Activated T-helper 1 cell treated with anti-CD3 and anti-CD28 coated beads, Interleukin-12 subunit alpha, Interleukin-12 subunit beta, Interleukin-2, Interleukin-4 antibody, amounts not matched to agents 30 ng/mL and 10 ng/mL and 1 ng/mL, durations not matched to agents 14 hours and 24 hours and 36 hours (primary cell): ENCODE results near the gene ZC3H18. TPM values are rescaled to one million over a fixed set of nuclear protein-coding genes. Genes with fewer than 3 reads are reported as not detected.

Source experiments
- DNase-seq: peaks from one replicate; pipeline ENCODE4 v3.0.0; 2021; ENCODE audit warnings: low spot score
- H3K27ac Mint-ChIP-seq: one replicate; pipeline ENCODE4 v1.8.0; 2021; ENCODE audit warnings: mild to moderate bottlenecking, mixed read lengths
- H3K27me3 Mint-ChIP-seq: one replicate; pipeline ENCODE4 v1.8.0; 2022; ENCODE audit warnings: mild to moderate bottlenecking, moderate library complexity, mixed read lengths; ENCODE audit not compliant: insufficient read depth
- H3K36me3 Mint-ChIP-seq: one replicate; pipeline ENCODE4 v1.8.0; 2021; ENCODE audit warnings: low read depth, mixed read lengths
- H3K4me1 Mint-ChIP-seq: one replicate; pipeline ENCODE4 v1.8.0; 2021; ENCODE audit warnings: low read depth, mixed read lengths
- H3K4me3 Mint-ChIP-seq: one replicate; pipeline ENCODE4 v1.8.0; 2021; ENCODE audit warnings: mild to moderate bottlenecking, moderate library complexity, mixed read lengths
- H3K9me3 Mint-ChIP-seq: one replicate; pipeline ENCODE4 v1.8.0; 2021; ENCODE audit warnings: mixed read lengths
- intact Hi-C: fragments of 100-400 bp; cut with micrococcal nuclease; formaldehyde crosslinking; loops from one replicate; pipeline ENCODE4 v1.15.1; 2024
- total RNA-seq: library from RNA; stranded (reverse); gene quantifications from 2 replicates; pipeline ENCODE4 v1.2.3, GENCODE V29; 2022

The ZC3H18 gene
- total RNA-seq, 1 donor from 2014 or later = 116 TPM

- no peak overlapping the region for H3K27ac Mint-ChIP-seq
- H3K4me3 Mint-ChIP-seq = no peak overlapping the region
- no peaks in the 10 kb centered on the region for H3K9me3 Mint-ChIP-seq
- DNase-seq = no peak
- H3K27me3 Mint-ChIP-seq = peaks cover 2% of the 10 kb centered on the region
- intact Hi-C loops = loop anchor here (5.0 kb wide), 1 partner anchor 150 kb away; no protein-coding TSS in a partner anchor
- peaks cover 8% of the 10 kb centered on the region for H3K4me1 Mint-ChIP-seq
- H3K36me3 Mint-ChIP-seq = peaks cover 20% of the 10 kb centered on the region
These were observed 61.9 kb downstream of the ZC3H18 start for GRCh38 chr16:88631920-88632586.

GRCh38 chr16:88632587-88632930 is 62.4 kb downstream of the ZC3H18 start:
- Mint-ChIP-seq H3K4me1 (peaks cover 13% of the 10 kb centered on the region), H3K27me3 (peaks cover 6% of the 10 kb centered on the region), H3K4me3 (no peak overlapping the region), H3K36me3 (peaks cover 15% of the 10 kb centered on the region), H3K27ac (no peak overlapping the region), H3K9me3 (no peaks in the 10 kb centered on the region)
- DNase-seq = no peak
- intact Hi-C loops = loop anchor here (5.0 kb wide), 1 partner anchor 150 kb away; no protein-coding TSS in a partner anchor

GRCh38 chr16:88633684-88634140 is 63.5 kb downstream of the ZC3H18 start:
- peak overlapping the region; percentile 64 for H3K4me3 Mint-ChIP-seq
- H3K4me1 Mint-ChIP-seq = peaks cover 21% of the 10 kb centered on the region
- intact Hi-C loops = loop anchor here (1.0 to 5.0 kb wide), 2 partner anchors 18 to 149 kb away; partner anchors contain the start of gene CYBA
- H3K27me3 Mint-ChIP-seq = peaks cover 17% of the 10 kb centered on the region
- peak; percentile 17 for DNase-seq
- H3K27ac Mint-ChIP-seq = no peak overlapping the region
- no peaks in the 10 kb centered on the region for H3K9me3 Mint-ChIP-seq
- H3K36me3 Mint-ChIP-seq = peaks cover 16% of the 10 kb centered on the region

GRCh38 chr16:88634141-88634993 is 64.2 kb downstream of the ZC3H18 start:
- H3K27me3 Mint-ChIP-seq = peaks cover 19% of the 10 kb centered on the region
- peaks cover 21% of the 10 kb centered on the region for H3K4me1 Mint-ChIP-seq
- H3K36me3 Mint-ChIP-seq = peaks cover 16% of the 10 kb centered on the region
- no peak overlapping the region for H3K27ac Mint-ChIP-seq
- intact Hi-C loops = loop anchor here (1.0 to 5.0 kb wide), 2 partner anchors 17 to 148 kb away; partner anchors contain the start of gene CYBA
- H3K4me3 Mint-ChIP-seq = peak overlapping the region; percentile 64
- no peaks in the 10 kb centered on the region for H3K9me3 Mint-ChIP-seq
- peak; percentile 59 for DNase-seq

- H3K4me3 Mint-ChIP-seq = peak overlapping the region; percentile 66
- intact Hi-C loops = loop anchor here (1.0 to 5.0 kb wide), 3 partner anchors 16 to 147 kb away; partner anchors contain the start of gene CYBA
- DNase-seq = no peak
- peak overlapping the region; percentile 7 for H3K27ac Mint-ChIP-seq
- H3K27me3 Mint-ChIP-seq = peaks cover 22% of the 10 kb centered on the region
- H3K36me3 Mint-ChIP-seq = peaks cover 13% of the 10 kb centered on the region
- H3K9me3 Mint-ChIP-seq = no peaks in the 10 kb centered on the region
- peaks cover 21% of the 10 kb centered on the region for H3K4me1 Mint-ChIP-seq
These were observed 64.9 kb downstream of the ZC3H18 start for GRCh38 chr16:88634994-88635670.

- H3K36me3 Mint-ChIP-seq = peaks cover 13% of the 10 kb centered on the region
- H3K9me3 Mint-ChIP-seq = no peaks in the 10 kb centered on the region
- intact Hi-C loops = loop anchor here (5.0 kb wide), 1 partner anchor 67 kb away; no protein-coding TSS in a partner anchor
- H3K27me3 Mint-ChIP-seq = peaks cover 27% of the 10 kb centered on the region
- H3K4me1 Mint-ChIP-seq = peaks cover 21% of the 10 kb centered on the region
- no peak for DNase-seq
- H3K4me3 Mint-ChIP-seq = peak overlapping the region; percentile 75
- no peak overlapping the region for H3K27ac Mint-ChIP-seq
These were observed 65.6 kb downstream of the ZC3H18 start for GRCh38 chr16:88635671-88636319.

GRCh38 chr16:88636488-88637265 is 66.5 kb downstream of the ZC3H18 start:
- peaks cover 30% of the 10 kb centered on the region for H3K27me3 Mint-ChIP-seq
- peaks cover 21% of the 10 kb centered on the region for H3K4me1 Mint-ChIP-seq
- no peak for DNase-seq
- no peaks in the 10 kb centered on the region for H3K9me3 Mint-ChIP-seq
- peaks cover 8% of the 10 kb centered on the region for H3K36me3 Mint-ChIP-seq
- H3K27ac Mint-ChIP-seq = peak overlapping the region; percentile 27
- intact Hi-C loops = loop anchor here (1.0 to 5.0 kb wide), 2 partner anchors 27 to 66 kb away; partner anchors contain the start of gene MVD
- peak overlapping the region; percentile 9 for H3K4me3 Mint-ChIP-seq

- DNase-seq = no peak
- Mint-ChIP-seq H3K27ac (no peak within 1 kb of the TSS), H3K27me3 (peaks cover 30% of the 10 kb centered on the region), H3K4me3 (no peak within 1 kb of the TSS), H3K4me1 (peaks cover 21% of the 10 kb centered on the region), H3K36me3 (peaks cover 15% of the 10 kb centered on the region), H3K9me3 (no peaks in the 10 kb centered on the region)
- intact Hi-C loops = loop anchor here (5.0 kb wide), 1 partner anchor 64 kb away; no protein-coding TSS in a partner anchor
These were observed 68.4 kb downstream of the ZC3H18 start, which contains the start of gene IL17C for GRCh38 chr16:88638323-88639230. Gene IL17C (plus strand): TSS chr16:88638572. CDS start chr16:88638642, 70 bp downstream.

GRCh38 chr16:88639231-88640038 is 69.2 kb downstream of the ZC3H18 start:
- H3K36me3 Mint-ChIP-seq = peaks cover 20% of the 10 kb centered on the region
- H3K4me1 Mint-ChIP-seq = peaks cover 21% of the 10 kb centered on the region
- H3K27ac Mint-ChIP-seq = no peak overlapping the region
- peaks cover 30% of the 10 kb centered on the region for H3K27me3 Mint-ChIP-seq
- intact Hi-C loops = loop anchor here (5.0 kb wide), 1 partner anchor 63 kb away; no protein-coding TSS in a partner anchor
- H3K9me3 Mint-ChIP-seq = no peaks in the 10 kb centered on the region
- H3K4me3 Mint-ChIP-seq = no peak overlapping the region
- DNase-seq = no peak

- Mint-ChIP-seq H3K9me3 (no peaks in the 10 kb centered on the region), H3K4me1 (peaks cover 21% of the 10 kb centered on the region), H3K36me3 (peaks cover 20% of the 10 kb centered on the region), H3K27ac (no peak overlapping the region), H3K4me3 (no peak overlapping the region), H3K27me3 (peaks cover 30% of the 10 kb centered on the region)
- no peak for DNase-seq
- intact Hi-C loops = no loop called here
These were observed 69.9 kb downstream of the ZC3H18 start for GRCh38 chr16:88640039-88640495.
